MCF 10A (cell line): Measurements from ENCODE around the gene MAEA. TPM values are rescaled to one million over a fixed set of nuclear protein-coding genes. Genes with fewer than 3 reads are reported as not detected.

Source experiments
- BruUV-seq: library from RNA; stranded (reverse); fragments of 400-500 nt; replicated peaks from 2 replicates; lab custom pipeline; 2021; lab: Mats Ljungman, UMichigan
- CTCF ChIA-PET: fragments of 300-600 bp; sonication (Branson Sonifier 250); formaldehyde crosslinking; extraction: SDS; loops from one replicate; lab custom pipeline; 2021; ENCODE audit warnings: antibody characterized with exemption, inconsistent platforms; lab: Yijun Ruan, JAX
- POLR2A ChIA-PET: fragments of 300-600, 350-650 bp; sonication (Branson Sonifier 250); formaldehyde crosslinking; extraction: SDS; loops from one replicate; lab custom pipeline; 2020; ENCODE audit warnings: antibody characterized with exemption, inconsistent platforms; lab: Yijun Ruan, JAX
- DNase-seq: peaks from one replicate; pipeline ENCODE4 v3.0.0-alpha.2; 2018; ENCODE audit not compliant: unreplicated experiment
- H3K27ac Mint-ChIP-seq: one replicate; pipeline ENCODE4 v1.8.0; 2022; ENCODE audit warnings: mild to moderate bottlenecking, low read depth, mixed read lengths; ENCODE audit not compliant: unreplicated experiment
- H3K27me3 Mint-ChIP-seq: one replicate; pipeline ENCODE4 v1.8.0; 2022; ENCODE audit warnings: mixed read lengths; ENCODE audit not compliant: insufficient read depth, unreplicated experiment
- H3K36me3 Mint-ChIP-seq: one replicate; pipeline ENCODE4 v1.8.0; 2022; ENCODE audit warnings: mild to moderate bottlenecking, moderate library complexity, mixed read lengths; ENCODE audit not compliant: insufficient read depth, unreplicated experiment
- H3K4me1 Mint-ChIP-seq: one replicate; pipeline ENCODE4 v1.8.0; 2022; ENCODE audit warnings: mixed read lengths; ENCODE audit not compliant: insufficient read depth, unreplicated experiment
- H3K4me3 Mint-ChIP-seq: one replicate; pipeline ENCODE4 v1.8.0; 2022; ENCODE audit warnings: mild to moderate bottlenecking, moderate library complexity, mixed read lengths; ENCODE audit not compliant: unreplicated experiment
- H3K9me3 Mint-ChIP-seq: one replicate; pipeline ENCODE4 v1.8.0; 2022; ENCODE audit warnings: mixed read lengths; ENCODE audit not compliant: unreplicated experiment
- intact Hi-C: fragments of 100-400 bp; cut with micrococcal nuclease; formaldehyde crosslinking; loops from 2 replicates; pipeline ENCODE4 v1.14.1; 2022
- total RNA-seq: library from RNA; stranded (reverse); gene quantifications from 2 replicates; pipeline ENCODE4 v1.2.3, GENCODE V29; 2022
- TF ChIP-seq, protein P1 (sequence below): fragments of 200-600 bp; IDR thresholded peaks from one replicate; pipeline ENCODE4 v1.8.0; 2022; ENCODE audit warnings: antibody characterized with exemption, mild to moderate bottlenecking; ENCODE audit not compliant: unreplicated experiment

Gene MAEA
- total RNA-seq, 1 experiment from 2014 or later = 89.6 TPM

DNA sequence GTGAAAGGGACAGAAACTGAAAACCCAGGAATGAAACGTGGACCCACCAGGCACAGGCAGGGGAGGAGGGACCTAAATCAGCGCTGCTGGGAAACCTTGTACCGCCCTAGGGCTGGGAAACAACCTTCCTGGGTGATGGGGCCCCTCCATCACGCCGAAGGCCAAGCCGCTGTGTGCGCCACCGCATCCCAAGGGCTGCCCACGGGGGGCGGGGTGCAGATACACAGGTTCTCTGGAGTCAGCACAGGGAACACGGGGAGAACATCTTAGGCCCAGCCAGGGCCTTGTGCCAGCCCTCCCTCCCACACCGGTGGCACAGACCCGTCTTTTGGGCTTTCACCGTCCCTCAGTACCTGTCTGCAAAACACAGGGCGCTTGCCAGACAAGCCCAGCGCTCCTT is 70.3 kb downstream of the MAEA start:
- no peak overlapping the region for H3K27ac Mint-ChIP-seq
- no TSS peak for BruUV-seq
- intact Hi-C loops = no loop called here
- ChIA-PET CTCF (no interaction called here), POLR2A (no interaction called here)
- H3K36me3 Mint-ChIP-seq = peaks cover 19% of the 10 kb centered on the region
- H3K9me3 Mint-ChIP-seq = no peaks in the 10 kb centered on the region
- H3K4me1 Mint-ChIP-seq = no peaks in the 10 kb centered on the region
- TF ChIP-seq, protein P1, sequence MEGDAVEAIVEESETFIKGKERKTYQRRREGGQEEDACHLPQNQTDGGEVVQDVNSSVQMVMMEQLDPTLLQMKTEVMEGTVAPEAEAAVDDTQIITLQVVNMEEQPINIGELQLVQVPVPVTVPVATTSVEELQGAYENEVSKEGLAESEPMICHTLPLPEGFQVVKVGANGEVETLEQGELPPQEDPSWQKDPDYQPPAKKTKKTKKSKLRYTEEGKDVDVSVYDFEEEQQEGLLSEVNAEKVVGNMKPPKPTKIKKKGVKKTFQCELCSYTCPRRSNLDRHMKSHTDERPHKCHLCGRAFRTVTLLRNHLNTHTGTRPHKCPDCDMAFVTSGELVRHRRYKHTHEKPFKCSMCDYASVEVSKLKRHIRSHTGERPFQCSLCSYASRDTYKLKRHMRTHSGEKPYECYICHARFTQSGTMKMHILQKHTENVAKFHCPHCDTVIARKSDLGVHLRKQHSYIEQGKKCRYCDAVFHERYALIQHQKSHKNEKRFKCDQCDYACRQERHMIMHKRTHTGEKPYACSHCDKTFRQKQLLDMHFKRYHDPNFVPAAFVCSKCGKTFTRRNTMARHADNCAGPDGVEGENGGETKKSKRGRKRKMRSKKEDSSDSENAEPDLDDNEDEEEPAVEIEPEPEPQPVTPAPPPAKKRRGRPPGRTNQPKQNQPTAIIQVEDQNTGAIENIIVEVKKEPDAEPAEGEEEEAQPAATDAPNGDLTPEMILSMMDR = no peak
- DNase-seq = no peak
- H3K4me3 Mint-ChIP-seq = no peak overlapping the region
- no peaks in the 10 kb centered on the region for H3K27me3 Mint-ChIP-seq

GRCh38 chr4:1360423-1361283 is 71.0 kb downstream of the MAEA start:
- ChIA-PET CTCF (interaction anchor here (0.9 kb wide), 1 partner anchor 10 kb away, joined by 3 read pairs; no protein-coding TSS in a partner anchor), POLR2A (no interaction called here)
- TF ChIP-seq, protein P1 = no peak
- Mint-ChIP-seq H3K4me1 (no peaks in the 10 kb centered on the region), H3K4me3 (no peak overlapping the region), H3K27ac (no peak overlapping the region), H3K9me3 (no peaks in the 10 kb centered on the region), H3K36me3 (peaks cover 13% of the 10 kb centered on the region), H3K27me3 (no peaks in the 10 kb centered on the region)
- BruUV-seq = no TSS peak
- DNase-seq = no peak
- intact Hi-C loops = no loop called here

GRCh38 chr4:1361431-1361830 is 71.7 kb downstream of the MAEA start:
- CTCF ChIA-PET = no interaction called here
- POLR2A ChIA-PET = no interaction called here
- Mint-ChIP-seq H3K27me3 (no peaks in the 10 kb centered on the region), H3K9me3 (no peaks in the 10 kb centered on the region), H3K4me1 (no peaks in the 10 kb centered on the region), H3K4me3 (no peak overlapping the region), H3K36me3 (peaks cover 21% of the 10 kb centered on the region), H3K27ac (no peak overlapping the region)
- DNase-seq = no peak
- TF ChIP-seq, protein P1 = no peak
- BruUV-seq = no TSS peak
- intact Hi-C loops = no loop called here

- no TSS peak for BruUV-seq
Observed at GRCh38 chr4:1362046-1362445, 72.4 kb downstream of the MAEA start.

More at GRCh38 chr4:1362046-1362445, 72.4 kb downstream of the MAEA start:
- ChIA-PET POLR2A (no interaction called here), CTCF (interaction anchor here (0.5 to 0.9 kb wide), 5 partner anchors 130 to 643 kb away, joined by 3 to 4 read pairs (median 3); no protein-coding TSS in a partner anchor)
- TF ChIP-seq, protein P1 = no peak
- intact Hi-C loops = no loop called here
- no peak for DNase-seq
- no peaks in the 10 kb centered on the region for H3K4me1 Mint-ChIP-seq
- no peak overlapping the region for H3K4me3 Mint-ChIP-seq
- no peaks in the 10 kb centered on the region for H3K27me3 Mint-ChIP-seq
- peaks cover 21% of the 10 kb centered on the region for H3K36me3 Mint-ChIP-seq
- no peaks in the 10 kb centered on the region for H3K9me3 Mint-ChIP-seq
- no peak overlapping the region for H3K27ac Mint-ChIP-seq
